ENCODE data around the gene HSPA9. TPM values are rescaled to one million over a fixed set of nuclear protein-coding genes. Genes with fewer than 3 reads are reported as not detected.

HSPA9 gene
- 307 TPM for total RNA-seq

DNA sequence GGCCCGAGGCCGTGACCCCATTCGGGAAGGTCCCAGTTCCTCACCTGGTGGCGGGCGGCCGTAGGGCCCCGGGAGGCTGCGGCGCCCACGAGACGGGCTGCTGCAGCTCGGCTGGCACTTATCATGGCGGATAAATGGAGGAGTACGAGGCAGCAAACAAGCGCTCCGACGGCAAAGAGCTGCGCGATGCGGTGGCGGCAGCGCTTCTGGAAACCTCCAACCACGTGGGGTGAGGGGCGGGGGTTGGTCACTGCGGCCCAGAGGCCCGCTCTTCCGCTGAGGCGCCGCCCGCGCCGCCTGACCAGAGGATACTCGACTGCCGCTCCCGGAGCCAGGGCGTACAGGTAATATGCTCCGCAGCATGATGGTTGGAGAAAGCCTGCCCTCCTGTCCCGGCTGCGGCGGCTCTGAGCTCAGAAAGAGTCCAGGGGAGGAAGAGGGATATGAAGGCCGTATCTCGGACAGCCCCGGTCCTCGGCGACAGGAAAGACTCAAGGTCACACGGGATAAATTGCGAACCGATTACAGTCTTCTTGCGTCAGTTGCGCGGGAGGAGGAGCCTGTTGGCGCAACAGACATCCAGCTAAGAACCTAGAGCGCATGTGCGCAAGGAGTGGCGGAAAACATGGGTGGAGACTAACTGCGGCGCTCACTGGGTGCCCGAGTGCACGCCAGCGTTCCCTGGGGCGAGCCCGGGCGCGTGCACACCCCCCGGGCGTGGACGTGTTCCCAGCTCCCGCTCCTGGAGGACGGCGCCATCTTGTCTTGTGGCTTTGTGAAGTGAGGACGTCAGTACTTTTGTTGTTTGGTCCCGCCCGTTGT, at the start of gene HSPA9:
Gene HSPA9 (minus strand): TSS at position 208 of the 822 bp plus-strand sequence. CDS start 83 bp downstream, at position 125.
- peak; percentile 100 for DNase-seq

DNA sequence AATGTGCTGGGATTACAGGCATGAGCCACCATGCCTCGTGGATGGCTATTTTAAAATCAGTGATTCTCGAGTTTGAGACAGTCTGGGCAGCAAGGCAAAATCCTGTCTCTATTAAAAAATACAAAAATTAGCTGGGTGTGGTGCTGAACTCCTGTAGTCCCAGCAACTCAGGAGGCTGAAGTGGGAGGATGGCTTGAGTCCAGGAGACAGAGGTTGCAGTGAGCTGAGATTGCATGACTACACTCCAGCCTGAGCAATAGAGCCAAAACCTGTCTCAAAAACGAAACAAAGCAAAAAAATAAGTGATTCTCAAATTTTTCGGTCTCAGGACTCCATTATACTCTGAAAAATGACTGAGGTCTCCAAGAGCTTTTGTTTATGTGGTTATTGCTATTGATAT, 47.9 kb upstream of the HSPA9 start:
- DNase-seq: no peak

DNA sequence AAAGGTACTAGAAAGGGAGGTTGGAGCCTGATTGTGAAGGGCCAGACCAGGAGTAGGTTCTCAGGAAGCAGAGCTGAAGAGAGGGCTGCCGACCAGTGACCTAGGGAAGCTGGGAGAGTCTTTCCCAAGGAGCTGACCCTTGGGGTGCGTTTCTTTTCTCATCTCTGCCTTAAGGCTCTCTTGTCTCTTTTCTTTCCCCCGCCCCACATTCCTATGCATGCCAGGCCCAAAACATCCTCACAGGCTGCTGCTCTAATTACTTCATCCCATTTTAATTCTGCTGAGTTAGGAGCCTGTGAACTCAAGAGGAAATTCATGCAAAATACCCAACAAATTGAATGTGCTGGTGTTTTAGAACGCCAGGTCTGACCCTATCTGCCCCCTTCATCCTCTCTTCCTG, 46.9 kb upstream of the HSPA9 start:
- no peak for DNase-seq

GRCh38 chr5:138620663-138621224, 45.5 kb upstream of the HSPA9 start:
- no peak for DNase-seq

DNA sequence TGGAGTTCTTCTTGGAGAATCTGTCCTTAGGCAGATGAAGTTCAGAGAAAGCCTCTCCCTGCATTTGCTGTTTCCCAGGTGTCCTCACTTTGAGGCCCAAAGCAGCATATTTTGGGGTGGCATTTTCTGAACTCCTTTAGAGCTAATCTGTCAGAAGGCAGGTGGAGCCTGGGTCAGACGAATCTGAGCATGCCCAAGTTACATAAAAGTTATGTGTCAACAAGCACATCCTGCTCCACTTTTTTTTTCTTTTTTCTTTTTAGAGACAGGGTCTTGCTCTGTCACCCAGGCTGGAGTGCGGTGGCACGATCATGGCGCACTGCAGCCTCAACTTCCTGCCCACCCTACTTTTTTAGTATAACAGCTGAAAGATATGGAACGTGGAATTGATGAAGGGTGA, 41.3 kb upstream of the HSPA9 start:
- peak; percentile 45 for DNase-seq

DNA sequence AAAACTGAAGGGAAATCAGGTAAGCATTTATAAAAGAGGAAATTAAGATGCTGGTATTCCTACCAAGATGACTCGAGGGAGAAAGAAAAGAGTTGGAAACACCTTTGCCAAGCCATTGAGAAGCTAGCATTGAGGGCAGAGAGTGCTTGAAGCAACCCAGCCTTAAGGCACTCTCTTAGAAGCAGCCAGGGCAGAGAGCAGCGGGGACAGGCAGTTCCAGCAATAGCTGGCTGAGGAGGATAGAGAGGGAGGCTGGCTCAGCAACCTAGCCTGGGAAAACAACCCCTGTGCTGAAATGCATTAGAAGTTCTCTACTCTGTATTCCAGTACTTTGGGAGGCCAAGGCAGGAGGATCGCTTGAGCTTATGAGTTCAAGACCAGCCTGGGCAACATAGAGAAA, 40.3 kb upstream of the HSPA9 start:
- DNase-seq: no peak

- DNase-seq: peak; percentile 14
These were observed 36.5 kb upstream of the HSPA9 start for GRCh38 chr5:138611678-138612218.

- DNase-seq: peak; percentile 70
These were observed 35.9 kb upstream of the HSPA9 start for GRCh38 chr5:138610918-138611677.

DNA sequence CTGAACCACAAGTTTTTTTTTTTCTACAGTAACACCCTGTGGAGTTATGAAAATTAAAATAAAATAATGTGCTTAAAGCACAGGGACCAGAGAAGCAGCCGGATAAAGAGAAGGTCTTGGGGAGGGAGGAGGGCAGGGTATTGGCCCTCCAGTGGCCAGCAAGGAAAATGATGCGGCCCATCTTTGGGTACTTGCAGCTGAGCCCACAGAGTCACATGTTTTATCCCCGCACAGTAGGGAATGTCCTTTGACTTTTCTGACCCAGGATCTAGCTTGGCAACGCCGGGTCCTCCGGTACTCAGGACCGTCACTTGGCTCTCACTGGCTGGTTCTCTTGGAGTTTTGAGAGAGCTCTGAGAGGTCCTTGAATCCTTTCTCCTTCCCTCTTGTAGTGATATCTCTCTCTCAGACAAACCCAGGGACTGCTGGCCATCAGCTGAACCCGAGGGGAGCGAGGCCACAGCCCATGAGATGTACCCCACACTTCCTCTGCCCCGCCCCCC, 35.3 kb upstream of the HSPA9 start:
- DNase-seq: peak; percentile 24

GRCh38 chr5:138606378-138607064, 31.3 kb upstream of the HSPA9 start:
- no peak for DNase-seq

- DNase-seq: peak; percentile 47
These were observed 30.2 kb upstream of the HSPA9 start for GRCh38 chr5:138605254-138605972.

DNA sequence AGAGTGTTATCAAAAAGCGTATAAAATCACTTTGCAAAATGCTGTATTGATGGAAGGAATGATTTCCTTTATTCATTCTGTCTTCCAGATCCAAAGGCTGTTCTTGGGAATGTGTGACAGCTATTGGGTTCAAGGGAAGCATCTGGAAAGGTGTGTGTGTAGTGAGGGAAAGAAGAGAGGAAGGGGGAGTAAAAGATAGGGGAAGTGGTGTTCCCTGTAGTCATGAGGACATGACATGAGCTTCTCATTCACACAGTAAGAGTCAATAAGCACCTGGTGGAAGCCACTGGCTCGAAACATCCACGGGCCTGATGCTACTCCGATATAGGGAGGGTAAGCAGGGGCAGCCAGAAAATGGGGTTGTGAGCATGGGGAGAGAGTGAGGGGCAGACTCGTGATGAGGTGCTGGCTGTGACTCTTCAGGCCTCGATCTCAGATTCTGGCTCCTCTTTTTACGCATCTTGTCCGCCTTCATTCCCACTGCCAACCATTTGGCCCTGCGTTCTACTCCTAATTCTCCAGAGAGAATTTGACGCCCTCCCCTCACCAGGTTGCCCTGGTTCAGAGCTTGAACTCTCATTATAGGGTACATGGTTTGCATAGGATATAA, 29.1 kb upstream of the HSPA9 start:
- DNase-seq: no peak

GRCh38 chr5:138603249-138603920, 28.2 kb upstream of the HSPA9 start:
- peak; percentile 40 for DNase-seq

DNA sequence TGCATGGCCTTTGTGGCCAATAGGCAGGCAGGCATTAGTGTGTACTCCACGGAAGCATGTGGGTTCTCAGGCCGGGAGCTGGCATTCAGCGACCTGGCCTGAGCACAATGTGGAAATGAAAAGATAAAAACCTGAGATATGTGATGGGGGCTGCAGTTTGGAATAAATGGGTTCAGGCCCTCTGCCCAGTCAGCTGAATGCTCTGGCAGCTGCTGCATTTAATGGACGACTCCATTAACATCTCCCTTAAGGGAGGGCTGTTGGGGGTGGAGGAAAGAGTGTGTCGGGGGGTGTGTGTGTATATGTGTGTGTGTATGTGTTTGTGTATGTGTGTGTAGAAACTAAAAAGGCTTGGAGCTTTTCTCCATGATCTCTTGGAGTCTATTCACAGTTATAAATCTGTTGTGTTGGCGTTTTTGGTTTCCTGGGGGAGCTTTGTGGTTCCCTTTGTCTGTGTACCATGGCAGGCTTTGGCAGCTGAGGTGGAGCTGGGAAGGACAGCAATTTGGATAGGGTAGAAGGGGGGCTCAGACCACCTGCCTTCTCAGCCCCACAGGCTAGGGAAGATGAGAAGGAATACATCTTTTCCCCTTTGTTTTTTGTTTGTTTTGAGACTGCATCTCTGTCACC, 27.3 kb upstream of the HSPA9 start:
- no peak for DNase-seq

GRCh38 chr5:138601444-138601843, 26.2 kb upstream of the HSPA9 start:
- no peak for DNase-seq

- no peak for DNase-seq
These were observed 25.2 kb upstream of the HSPA9 start for GRCh38 chr5:138600446-138600845.

DNA sequence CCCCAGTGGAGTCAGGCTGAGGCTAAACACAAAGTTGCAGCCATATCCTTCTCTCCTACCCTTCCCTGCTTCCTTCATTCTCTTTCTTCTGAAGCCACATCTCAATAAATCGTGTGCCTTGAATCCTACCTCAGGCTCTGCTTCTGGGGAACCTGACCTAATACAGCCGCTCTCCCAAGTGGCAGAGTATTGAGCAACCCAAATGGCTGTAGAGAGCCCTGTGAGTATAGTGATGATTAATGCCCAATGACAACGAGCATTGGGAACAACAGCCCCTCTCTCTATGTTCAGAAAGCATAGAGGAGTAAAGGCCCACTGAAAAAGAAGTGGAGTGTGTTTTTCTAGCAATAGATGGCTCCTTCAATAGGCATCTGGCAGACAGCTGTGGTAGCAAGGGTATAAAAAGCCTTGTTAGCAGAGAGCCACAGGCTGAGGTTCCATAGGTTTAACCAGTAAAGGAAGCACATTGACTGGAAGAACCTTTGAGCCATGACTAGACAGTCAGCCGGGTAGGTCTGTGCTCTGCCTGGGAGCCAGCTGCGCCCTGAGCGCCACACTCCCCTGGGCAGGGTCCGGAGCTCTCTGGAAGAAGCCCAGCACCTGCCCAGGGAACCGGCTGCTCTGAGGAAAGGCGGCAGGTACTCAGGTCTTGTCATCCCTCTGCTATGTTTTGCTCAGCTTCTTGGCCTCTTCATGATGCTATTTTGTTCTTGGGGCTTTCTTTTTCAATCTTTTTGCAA, 22.6 kb upstream of the HSPA9 start:
- DNase-seq: no peak

- DNase-seq: no peak
These were observed 21.1 kb upstream of the HSPA9 start for GRCh38 chr5:138596105-138596881.

All from tongue (tissue), 2 donors.